B cell (primary cell): Measurements from ENCODE around the gene RAB6B.

Source experiments
- EZH2 ChIP-seq: IDR thresholded peaks from 2 replicates; pipeline ENCODE4 v1.6.1; 2012; ENCODE audit warnings: borderline replicate concordance, low read depth, mild to moderate bottlenecking, moderate library complexity, low read length; ENCODE audit not compliant: insufficient read depth, poor library complexity, severe bottlenecking
- TF ChIP-seq, protein P1 (sequence below): fragments of 200-600 bp; IDR thresholded peaks from one replicate; pipeline ENCODE4 v1.8.0; 2022; ENCODE audit warnings: antibody characterized with exemption, mild to moderate bottlenecking

DNA sequence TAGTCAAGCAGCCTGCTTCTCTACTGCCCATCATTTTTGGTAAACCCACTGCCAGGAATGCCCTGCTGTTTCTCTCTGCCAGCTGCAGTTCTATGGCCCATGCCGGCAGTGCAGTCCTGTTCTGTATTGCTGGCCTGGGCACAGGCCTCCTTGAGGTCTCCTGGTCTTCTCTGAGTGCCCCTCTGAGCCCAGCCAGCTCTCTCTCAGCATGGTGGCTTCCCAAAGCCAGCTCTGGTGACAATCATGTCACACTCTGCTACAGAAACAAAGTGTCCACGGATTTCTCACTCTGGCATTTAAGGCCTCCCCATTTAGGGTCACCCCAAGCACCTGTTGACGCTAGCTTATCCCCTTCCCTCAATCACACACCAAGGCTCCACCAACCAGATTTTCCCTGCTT lies 65.6 kb downstream of the RAB6B start:
- TF ChIP-seq, protein P1, sequence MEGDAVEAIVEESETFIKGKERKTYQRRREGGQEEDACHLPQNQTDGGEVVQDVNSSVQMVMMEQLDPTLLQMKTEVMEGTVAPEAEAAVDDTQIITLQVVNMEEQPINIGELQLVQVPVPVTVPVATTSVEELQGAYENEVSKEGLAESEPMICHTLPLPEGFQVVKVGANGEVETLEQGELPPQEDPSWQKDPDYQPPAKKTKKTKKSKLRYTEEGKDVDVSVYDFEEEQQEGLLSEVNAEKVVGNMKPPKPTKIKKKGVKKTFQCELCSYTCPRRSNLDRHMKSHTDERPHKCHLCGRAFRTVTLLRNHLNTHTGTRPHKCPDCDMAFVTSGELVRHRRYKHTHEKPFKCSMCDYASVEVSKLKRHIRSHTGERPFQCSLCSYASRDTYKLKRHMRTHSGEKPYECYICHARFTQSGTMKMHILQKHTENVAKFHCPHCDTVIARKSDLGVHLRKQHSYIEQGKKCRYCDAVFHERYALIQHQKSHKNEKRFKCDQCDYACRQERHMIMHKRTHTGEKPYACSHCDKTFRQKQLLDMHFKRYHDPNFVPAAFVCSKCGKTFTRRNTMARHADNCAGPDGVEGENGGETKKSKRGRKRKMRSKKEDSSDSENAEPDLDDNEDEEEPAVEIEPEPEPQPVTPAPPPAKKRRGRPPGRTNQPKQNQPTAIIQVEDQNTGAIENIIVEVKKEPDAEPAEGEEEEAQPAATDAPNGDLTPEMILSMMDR = no peak
- TF ChIP-seq EZH2 = no peak
